ENCODE results near the gene SYF2. TPM values are rescaled to one million over a fixed set of nuclear protein-coding genes. Genes with fewer than 3 reads are reported as not detected.
A peak's percentile ranks its signal among the peaks of the same experiment; 100 is the strongest.

Gene SYF2
- total and polyA plus RNA-seq, 2 of the 13 experiments (the other 11 are each of a cell fraction or from before 2014, with no cell fraction given) = 17.8 to 34.1 TPM

GRCh38 chr1:25197235-25197975, 34.9 kb downstream of the SYF2 start (continued):
- no peak for TF ChIP-seq AFF4 (CRISPR knock-in tag; IDR thresholded peaks at IDR 0.05)
- TF ChIP-seq HOXA7 (CRISPR knock-in tag; IDR thresholded peaks at IDR 0.05) = no peak
- TF ChIP-seq ZFX (CRISPR knock-in tag; IDR thresholded peaks at IDR 0.05; ENCODE audit: low read depth) = 0 out of 2 replicates have a peak, but pooled peaks have one; percentile 15
- no peak for TF ChIP-seq E2F2 (CRISPR knock-in tag; IDR thresholded peaks at IDR 0.05; ENCODE audit: borderline replicate concordance)
- 0 out of 2 replicates have a peak, but pooled peaks have one; percentile 25 for TF ChIP-seq ARNTL (CRISPR knock-in tag; IDR thresholded peaks at IDR 0.05)
- TF ChIP-seq PLSCR1 (CRISPR knock-in tag; IDR thresholded peaks at IDR 0.05; ENCODE audit: borderline replicate concordance) = no peak
- TF ChIP-seq GMEB1 (CRISPR knock-in tag; IDR thresholded peaks at IDR 0.05; ENCODE audit: borderline replicate concordance) = no peak
- TF ChIP-seq TBX2 (CRISPR knock-in tag; IDR thresholded peaks at IDR 0.05; ENCODE audit: borderline replicate concordance) = peak; percentile 39; the same call in 1 of the 2 replicates
- no peak for TF ChIP-seq BCL3 (CRISPR knock-in tag; IDR thresholded peaks at IDR 0.05)
- TF ChIP-seq HNF1B (CRISPR knock-in tag; IDR thresholded peaks at IDR 0.05) = no peak; the same call in 1 of the 2 replicates
- no peak for TF ChIP-seq ZNF564 (CRISPR knock-in tag; IDR thresholded peaks at IDR 0.05)
- TF ChIP-seq PLRG1 (conservative IDR thresholded peaks at IDR 0.05) = no peak
- no peak for TF ChIP-seq JUND (CRISPR knock-in tag; IDR thresholded peaks at IDR 0.05)
- TF ChIP-seq HDAC2 (CRISPR knock-in tag; IDR thresholded peaks at IDR 0.05) = peak; percentile 44; the same call in 1 of the 2 replicates
- no peak for TF ChIP-seq PAX8 (CRISPR knock-in tag; IDR thresholded peaks at IDR 0.05; ENCODE audit: borderline replicate concordance)
- TF ChIP-seq ZNF605 (CRISPR knock-in tag; IDR thresholded peaks at IDR 0.05) = 0 out of 2 replicates have a peak, but pooled peaks have one; percentile 26

Data from HepG2 (cell line).